IgD-negative memory B cell (primary cell): ENCODE data around the gene ATP8B3. TPM values are rescaled to one million over a fixed set of nuclear protein-coding genes. Genes with fewer than 3 reads are reported as not detected.

Experiments
- H3K27ac Mint-ChIP-seq, 3 donors: one replicate each; pipeline ENCODE4 v1.8.0; 2020 to 2022; ENCODE audit warnings: mild to moderate bottlenecking in 3 of 3, mixed read lengths in 3 of 3, moderate library complexity in 1 of 3
- H3K27me3 Mint-ChIP-seq: one replicate; pipeline ENCODE4 v1.8.0; 2021; ENCODE audit warnings: mixed read lengths
- H3K36me3 Mint-ChIP-seq: one replicate; pipeline ENCODE4 v1.8.0; 2020; ENCODE audit warnings: mild to moderate bottlenecking, mixed read lengths
- H3K4me1 Mint-ChIP-seq, 3 donors: one replicate each; pipeline ENCODE4 v1.8.0; 2020 to 2022; ENCODE audit warnings: mixed read lengths in 3 of 3, mild to moderate bottlenecking in 1 of 3
- H3K4me3 Mint-ChIP-seq, 4 donors: one replicate each; pipeline ENCODE4 v1.8.0; 2020 to 2022; ENCODE audit warnings: mild to moderate bottlenecking in 4 of 4, mixed read lengths in 4 of 4, moderate library complexity in 3 of 4
- H3K9me3 Mint-ChIP-seq, 3 donors: one replicate each; pipeline ENCODE4 v1.8.0; 2020 to 2021; ENCODE audit warnings: mixed read lengths in 3 of 3, mild to moderate bottlenecking in 1 of 3
- polyA plus RNA-seq: library from polyadenylated mRNA; unstranded; fragments of 300-500 nt; fragmentation: Illumina TruSeq; gene quantifications from one replicate; pipeline ENCODE4 v1.2.3, GENCODE V29; 2021

The ATP8B3 gene
- polyA plus RNA-seq, 1 donor from 2014 or later: 1.2 TPM

- Mint-ChIP-seq H3K4me1 (peaks cover 0 to 4% (median 0%) of the 10 kb centered on the region in 3 donors), H3K36me3 (peaks cover 1% of the 10 kb centered on the region), H3K27me3 (no peaks in the 10 kb centered on the region), H3K27ac (no peak overlapping the region), H3K4me3 (no peak overlapping the region), H3K9me3 (no peaks in the 10 kb centered on the region)
Observed at GRCh38 chr19:1830568-1830967, 18.5 kb upstream of the ATP8B3 start.

DNA sequence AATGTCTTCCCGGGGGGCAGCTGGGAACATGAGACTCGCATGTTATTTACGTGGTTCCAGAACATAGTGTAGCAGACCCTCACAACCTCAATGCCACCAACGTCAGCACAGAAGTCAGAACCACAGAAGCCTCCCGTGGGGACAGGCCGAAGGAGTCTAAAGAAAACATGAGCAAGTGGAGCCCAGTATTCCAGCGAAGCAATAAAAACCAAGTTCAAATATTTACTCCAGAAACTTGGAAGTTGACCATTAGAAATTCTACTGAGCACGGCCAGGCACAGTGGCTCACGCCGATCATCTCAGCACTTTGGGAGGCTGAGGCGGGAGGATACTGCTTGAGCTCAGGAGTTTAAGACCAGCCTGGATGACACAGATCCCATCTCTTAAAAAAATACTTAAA, 17.9 kb upstream of the ATP8B3 start:
- Mint-ChIP-seq H3K4me1 (peaks cover 0 to 4% (median 0%) of the 10 kb centered on the region in 3 donors), H3K36me3 (peaks cover 1% of the 10 kb centered on the region), H3K4me3 (no peak overlapping the region), H3K27me3 (no peaks in the 10 kb centered on the region), H3K27ac (no peak overlapping the region), H3K9me3 (no peaks in the 10 kb centered on the region)

DNA sequence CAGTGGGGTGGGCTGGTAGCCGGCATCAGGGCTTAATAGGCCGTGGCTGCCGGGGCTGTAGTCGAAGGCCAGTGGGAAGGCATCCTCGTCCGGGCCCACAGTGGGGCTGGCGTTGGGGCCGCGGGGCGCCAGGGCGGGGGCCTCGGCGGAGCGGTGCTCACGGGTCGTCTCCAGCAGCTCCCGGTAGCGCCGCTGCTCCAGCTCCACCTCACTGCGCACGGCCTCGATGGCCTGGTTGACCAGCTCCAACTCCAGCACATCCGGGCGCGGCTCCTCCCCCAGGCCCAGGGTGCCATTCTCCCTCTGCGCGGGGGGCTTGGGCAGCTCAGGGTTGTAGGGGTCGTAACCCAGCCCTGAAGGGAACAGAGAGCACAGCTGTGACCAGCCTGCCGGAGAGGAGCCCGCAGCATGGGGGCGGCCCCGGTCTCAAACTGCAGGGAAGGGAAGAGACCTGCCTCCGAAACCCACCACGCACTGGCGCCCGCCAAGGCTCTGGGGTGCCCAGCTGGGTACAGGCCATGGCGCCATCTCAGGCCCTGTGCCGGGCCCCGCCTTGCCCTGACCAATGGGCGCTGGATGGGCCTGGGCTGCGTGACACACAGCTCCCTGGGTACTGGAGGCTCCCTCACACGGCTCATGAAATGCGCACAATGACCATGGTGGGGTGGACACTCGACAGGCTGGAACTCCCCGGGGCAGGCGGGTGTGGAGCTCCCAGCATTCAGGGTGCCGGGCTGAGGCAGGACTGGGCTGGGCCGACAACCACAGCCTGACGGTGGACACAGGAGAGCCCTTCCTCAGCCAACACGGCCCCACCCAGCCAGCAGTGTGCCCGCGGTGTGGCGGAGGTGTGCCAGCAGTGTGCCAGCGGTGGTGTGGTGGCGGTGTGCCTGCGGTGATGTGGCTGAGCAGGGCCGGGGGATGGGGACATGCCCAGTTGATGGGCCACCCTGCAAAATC, 16.5 kb upstream of the ATP8B3 start:
- Mint-ChIP-seq H3K9me3 (no peaks in the 10 kb centered on the region), H3K27me3 (no peaks in the 10 kb centered on the region), H3K27ac (peak overlapping the region in 1 of 3 donors; percentile 67), H3K4me3 (no peak overlapping the region), H3K4me1 (peaks cover 0 to 4% (median 0%) of the 10 kb centered on the region in 3 donors), H3K36me3 (peaks cover 1% of the 10 kb centered on the region)

- no peaks in the 10 kb centered on the region for H3K27me3 Mint-ChIP-seq
Observed at GRCh38 chr19:1827566-1828278, 15.6 kb upstream of the ATP8B3 start.

DNA sequence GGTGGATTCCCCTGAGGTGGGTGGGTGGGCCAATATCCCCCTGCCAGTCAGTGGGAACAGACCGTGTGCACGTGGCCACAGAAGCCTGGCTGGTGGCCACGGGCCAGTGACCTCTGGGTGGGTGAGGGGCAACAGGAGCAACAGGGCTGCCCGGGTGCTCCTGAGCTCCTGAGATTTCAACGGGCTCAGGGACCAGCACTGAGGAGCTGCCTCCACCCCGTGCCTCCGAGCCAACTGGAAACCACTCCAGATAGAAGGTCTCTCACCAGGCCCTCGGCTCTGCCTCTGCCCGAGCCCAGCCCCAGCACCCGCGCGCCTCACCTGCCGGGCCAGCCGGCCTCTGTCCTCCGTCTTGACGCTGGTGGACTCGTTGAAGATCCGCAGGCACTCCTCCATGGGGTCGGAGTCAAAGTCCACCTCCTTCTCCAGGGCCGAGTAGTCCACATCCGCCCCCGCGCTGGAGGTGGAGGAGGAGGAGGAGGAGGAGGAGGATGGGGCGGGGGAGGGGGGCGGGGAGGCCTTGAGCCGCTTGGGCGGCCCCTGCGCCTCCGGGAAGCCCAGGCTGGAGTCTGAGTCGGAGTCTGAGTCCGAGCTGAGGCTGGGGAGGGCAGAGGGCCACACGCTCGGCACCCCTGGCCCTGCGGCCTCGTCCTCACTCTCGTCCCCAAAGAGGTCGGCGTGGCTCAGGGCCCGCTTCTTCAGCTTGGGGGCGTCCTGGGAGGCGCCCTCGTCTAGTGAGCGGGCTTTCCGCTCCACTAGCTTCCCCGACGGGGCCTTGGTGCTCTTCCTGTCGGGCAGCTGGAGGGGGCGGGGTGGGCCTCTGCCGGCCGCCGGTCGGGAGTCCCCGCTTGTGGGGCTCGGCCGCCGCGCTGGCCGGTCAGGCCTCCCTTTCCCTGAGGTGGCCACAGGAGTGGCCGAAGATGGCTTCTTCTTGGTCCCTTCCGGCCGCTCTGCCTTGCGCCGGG, 14.8 kb upstream of the ATP8B3 start:
- Mint-ChIP-seq H3K36me3 (peaks cover 1% of the 10 kb centered on the region), H3K9me3 (no peaks in the 10 kb centered on the region), H3K4me1 (peaks cover 0 to 4% (median 0%) of the 10 kb centered on the region in 3 donors), H3K27me3 (no peaks in the 10 kb centered on the region), H3K27ac (no peak overlapping the region), H3K4me3 (no peak overlapping the region)

More at GRCh38 chr19:1827566-1828278, 15.6 kb upstream of the ATP8B3 start:
- Mint-ChIP-seq H3K36me3 (peaks cover 1% of the 10 kb centered on the region), H3K27ac (no peak overlapping the region), H3K9me3 (no peaks in the 10 kb centered on the region), H3K4me3 (no peak overlapping the region), H3K4me1 (peaks cover 0 to 4% (median 0%) of the 10 kb centered on the region in 3 donors)

- H3K36me3 Mint-ChIP-seq: peaks cover 1% of the 10 kb centered on the region
- H3K27me3 Mint-ChIP-seq: no peaks in the 10 kb centered on the region
- H3K9me3 Mint-ChIP-seq: no peaks in the 10 kb centered on the region
- peak overlapping the region in 1 of 3 donors; percentile 84 for H3K27ac Mint-ChIP-seq
- peaks cover 0 to 4% (median 0%) of the 10 kb centered on the region in 3 donors for H3K4me1 Mint-ChIP-seq
- H3K4me3 Mint-ChIP-seq: no peak overlapping the region
Observed at GRCh38 chr19:1825909-1826556, 14.0 kb upstream of the ATP8B3 start.

DNA sequence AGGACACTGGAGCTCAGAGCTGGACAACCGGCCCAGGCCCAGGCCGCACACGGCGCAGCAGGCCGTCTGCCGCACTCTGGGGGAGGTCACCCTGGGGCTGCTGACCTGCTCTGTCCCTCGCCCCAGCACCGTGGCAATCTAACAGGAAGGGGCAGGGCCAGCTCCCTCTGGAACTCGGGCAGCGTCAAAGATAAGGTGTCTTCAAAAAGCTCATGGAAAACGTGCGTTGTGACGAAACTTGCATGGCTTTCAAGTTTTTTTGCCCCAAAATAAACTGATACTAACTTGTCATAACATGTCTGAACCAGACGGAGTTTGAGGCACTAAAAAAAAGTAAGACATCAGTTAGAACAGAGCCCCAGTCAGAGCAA, 12.2 kb upstream of the ATP8B3 start:
- Mint-ChIP-seq H3K4me3 (no peak overlapping the region), H3K27ac (no peak overlapping the region), H3K9me3 (no peaks in the 10 kb centered on the region), H3K27me3 (no peaks in the 10 kb centered on the region), H3K36me3 (no peaks in the 10 kb centered on the region), H3K4me1 (peaks cover 0 to 4% (median 0%) of the 10 kb centered on the region in 3 donors)

GRCh38 chr19:1823539-1824251, 11.6 kb upstream of the ATP8B3 start:
- Mint-ChIP-seq H3K4me1 (peaks cover 0 to 4% (median 0%) of the 10 kb centered on the region in 3 donors), H3K9me3 (no peaks in the 10 kb centered on the region), H3K36me3 (no peaks in the 10 kb centered on the region), H3K27ac (no peak overlapping the region), H3K27me3 (no peaks in the 10 kb centered on the region), H3K4me3 (no peak overlapping the region)

DNA sequence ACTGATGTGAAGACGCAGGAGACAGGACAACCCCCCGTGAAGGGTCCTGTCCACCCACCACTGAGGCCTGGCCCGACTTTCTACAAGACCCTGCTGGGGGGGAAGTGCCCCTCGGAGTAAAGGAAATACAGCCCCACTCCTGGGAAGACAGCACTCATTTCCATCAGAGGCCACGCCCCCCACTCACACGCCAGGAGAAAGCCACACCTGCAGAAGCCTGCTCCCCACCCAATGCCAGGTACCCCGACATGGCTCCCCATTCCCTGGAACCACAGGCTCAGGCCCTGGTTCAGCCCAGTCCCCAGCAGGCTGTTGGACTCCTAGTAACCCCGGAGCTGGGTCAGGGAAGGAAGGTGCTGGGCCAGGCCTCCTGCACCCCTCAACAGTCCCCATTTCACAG, 10.9 kb upstream of the ATP8B3 start:
- H3K4me3 Mint-ChIP-seq: no peak overlapping the region
- H3K36me3 Mint-ChIP-seq: no peaks in the 10 kb centered on the region
- H3K4me1 Mint-ChIP-seq: peaks cover 0 to 4% (median 0%) of the 10 kb centered on the region in 3 donors
- H3K9me3 Mint-ChIP-seq: no peaks in the 10 kb centered on the region
- H3K27me3 Mint-ChIP-seq: no peaks in the 10 kb centered on the region
- no peak overlapping the region for H3K27ac Mint-ChIP-seq

DNA sequence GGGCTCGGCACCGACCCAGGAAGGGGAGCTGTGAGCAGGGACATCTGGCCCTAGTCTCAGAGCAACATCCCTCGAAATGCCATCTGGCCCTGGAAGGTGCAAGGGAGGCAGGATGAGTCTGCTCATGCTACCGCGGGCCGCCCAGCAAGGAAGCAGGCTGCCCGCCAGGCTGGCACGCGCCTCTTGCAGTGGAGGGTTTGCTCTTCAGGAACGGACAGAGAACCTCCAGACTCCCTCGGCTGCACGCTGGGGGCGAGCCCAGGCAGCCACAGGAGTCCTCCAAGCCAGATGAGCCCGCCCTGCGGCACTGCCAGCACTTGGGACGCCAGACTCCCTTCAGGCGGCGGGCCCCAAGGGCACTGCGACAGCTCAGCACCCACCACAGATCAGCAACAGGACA, 10.1 kb upstream of the ATP8B3 start:
- H3K27me3 Mint-ChIP-seq: no peaks in the 10 kb centered on the region
- no peaks in the 10 kb centered on the region for H3K9me3 Mint-ChIP-seq
- peaks cover 0 to 4% (median 0%) of the 10 kb centered on the region in 3 donors for H3K4me1 Mint-ChIP-seq
- H3K36me3 Mint-ChIP-seq: no peaks in the 10 kb centered on the region
- no peak overlapping the region for H3K27ac Mint-ChIP-seq
- no peak overlapping the region for H3K4me3 Mint-ChIP-seq

DNA sequence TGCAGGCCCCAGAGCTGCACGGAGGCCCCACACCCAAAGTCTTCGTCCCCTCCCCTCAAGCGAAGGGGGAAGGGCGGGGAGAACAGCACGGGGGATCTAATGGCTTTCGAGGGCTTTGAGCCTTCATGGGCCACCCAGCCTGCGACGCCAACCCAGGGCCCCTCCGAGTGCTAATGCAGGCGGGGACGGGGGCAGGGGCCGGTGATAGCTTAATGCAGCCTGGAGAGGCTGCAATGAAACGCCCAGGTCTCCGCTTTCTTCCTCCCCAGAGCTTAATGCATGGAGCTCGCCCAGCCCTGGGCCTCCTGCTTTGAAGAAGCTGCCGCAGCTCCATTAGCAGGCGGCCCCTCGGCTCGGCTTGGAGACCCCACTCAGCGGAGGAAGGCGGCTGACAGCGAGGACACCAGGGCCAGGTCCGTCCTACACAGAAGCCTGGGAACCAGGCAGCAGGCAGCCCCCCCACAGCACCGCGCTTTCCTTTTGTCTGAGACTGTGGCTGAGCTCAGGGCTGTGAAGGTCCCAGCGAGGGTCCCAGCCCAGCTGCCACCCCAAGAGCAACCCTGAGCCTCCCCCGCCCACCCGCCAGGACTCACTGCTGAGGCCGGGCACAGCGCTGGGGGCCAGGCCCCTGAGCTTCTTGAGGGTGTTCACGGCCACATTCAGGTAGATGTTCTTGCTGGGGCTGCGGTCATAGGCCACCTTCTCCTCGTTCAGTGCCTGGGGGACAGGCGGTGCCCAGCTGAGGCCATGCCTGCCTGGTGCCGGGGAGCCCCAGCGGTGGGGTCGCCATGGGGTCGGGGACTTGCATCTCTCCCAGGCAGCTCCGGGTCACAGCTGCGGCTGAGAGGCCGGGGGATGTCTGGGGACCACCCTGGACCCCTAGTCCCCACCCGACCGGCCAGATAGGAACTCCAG, 7.5 kb upstream of the ATP8B3 start:
- Mint-ChIP-seq H3K36me3 (no peaks in the 10 kb centered on the region), H3K4me1 (no peaks in the 10 kb centered on the region), H3K27ac (no peak overlapping the region), H3K27me3 (no peaks in the 10 kb centered on the region), H3K4me3 (no peak overlapping the region), H3K9me3 (no peaks in the 10 kb centered on the region)

- Mint-ChIP-seq H3K4me1 (no peaks in the 10 kb centered on the region), H3K4me3 (no peak overlapping the region), H3K36me3 (no peaks in the 10 kb centered on the region), H3K27me3 (no peaks in the 10 kb centered on the region), H3K9me3 (no peaks in the 10 kb centered on the region), H3K27ac (no peak overlapping the region)
Observed at GRCh38 chr19:1818549-1819195, 6.6 kb upstream of the ATP8B3 start.
